Adipocyte (in vitro differentiated cells): ENCODE measurements around the gene NOXA1.

Experiments used
- DNase-seq: peaks from one replicate; pipeline ENCODE4 v3.0.0-alpha.2; 2015; ENCODE audit warnings: low read depth
- H3K27me3 ChIP-seq: replicated peaks from 2 replicates; pipeline ENCODE4 v1.7.0; 2013; ENCODE audit warnings: mild to moderate bottlenecking, low read length, moderate library complexity; ENCODE audit not compliant: control insufficient read depth, insufficient read depth
- H3K36me3 ChIP-seq: 2 replicates; pipeline ENCODE4 v1.7.0; 2013; ENCODE audit warnings: low read length, mild to moderate bottlenecking, moderate library complexity; ENCODE audit not compliant: control insufficient read depth, insufficient read depth, severe bottlenecking
- H3K4me1 ChIP-seq: 2 replicates; pipeline ENCODE4 v1.7.0; 2013; ENCODE audit warnings: mild to moderate bottlenecking, low read length, moderate library complexity; ENCODE audit not compliant: control insufficient read depth, insufficient read depth
- H3K4me3 ChIP-seq: 2 replicates; pipeline ENCODE4 v1.7.0; 2013; ENCODE audit warnings: mild to moderate bottlenecking, low read length, moderate library complexity
- H3K9ac ChIP-seq: 2 replicates; pipeline ENCODE4 v1.7.0; 2013; ENCODE audit warnings: mild to moderate bottlenecking, low read length, moderate library complexity
- H3K9me3 ChIP-seq: 2 replicates; pipeline ENCODE4 v1.7.0; 2013; ENCODE audit warnings: mild to moderate bottlenecking, low read length, moderate library complexity; ENCODE audit not compliant: control insufficient read depth

The NOXA1 gene

DNA sequence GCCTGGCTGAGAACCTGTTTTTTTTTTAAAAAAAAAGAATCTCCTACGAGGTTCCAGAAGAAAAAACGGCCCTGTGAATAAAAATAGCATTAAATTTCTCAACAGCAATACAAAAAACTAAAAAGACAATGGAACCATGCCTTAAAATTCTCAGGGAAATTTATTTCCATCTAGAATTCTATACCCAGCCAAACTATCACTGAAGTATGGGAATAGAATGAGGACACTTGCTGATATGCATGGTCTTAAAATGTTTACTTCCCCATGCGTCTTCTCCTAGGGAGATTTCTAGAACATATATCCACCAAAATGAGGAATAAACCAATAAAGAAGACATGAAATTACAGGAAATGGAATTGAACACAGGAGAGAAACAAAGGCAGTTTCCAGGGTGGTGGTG lies 52.5 kb downstream of the NOXA1 start:
- H3K9ac ChIP-seq, result no peak overlapping the region
- peaks cover 13% of the 10 kb centered on the region for H3K36me3 ChIP-seq
- no peak overlapping the region for H3K4me3 ChIP-seq
- no peaks in the 10 kb centered on the region for H3K27me3 ChIP-seq
- H3K9me3 ChIP-seq, result peaks cover 11% of the 10 kb centered on the region
- DNase-seq, result no peak
- H3K4me1 ChIP-seq, result no peaks in the 10 kb centered on the region

DNA sequence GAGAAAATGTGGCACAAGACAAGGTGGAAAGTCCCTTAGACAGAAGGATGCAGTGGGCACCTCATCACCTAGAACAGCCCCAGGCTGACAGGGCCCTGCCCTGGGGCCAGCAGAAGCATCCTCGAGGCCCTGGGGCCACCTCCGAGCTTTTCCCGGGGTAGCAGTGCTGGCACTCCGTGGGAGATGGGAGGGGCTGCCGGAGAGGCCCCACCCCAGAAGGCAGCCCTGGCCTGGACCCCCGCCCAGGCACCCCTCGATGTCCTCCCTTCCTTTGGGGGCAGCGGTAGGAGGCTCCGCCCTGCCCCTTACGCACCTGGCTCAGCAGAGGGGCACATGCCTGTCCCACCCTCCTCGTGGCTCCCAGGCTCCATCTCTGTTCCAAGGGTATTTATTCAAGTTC lies 53.7 kb downstream of the NOXA1 start:
- DNase-seq, result no peak
- Histone ChIP-seq H3K4me3 (no peak overlapping the region), H3K9me3 (peaks cover 11% of the 10 kb centered on the region), H3K4me1 (peaks cover under 1% of the 10 kb centered on the region), H3K36me3 (peaks cover 13% of the 10 kb centered on the region), H3K27me3 (no peaks in the 10 kb centered on the region), H3K9ac (no peak overlapping the region)

GRCh38 chr9:137477778-137478612 lies 54.8 kb downstream of the NOXA1 start:
- H3K27me3 ChIP-seq, result no peaks in the 10 kb centered on the region
- peaks cover 13% of the 10 kb centered on the region for H3K36me3 ChIP-seq
- no peak for DNase-seq
- peaks cover 8% of the 10 kb centered on the region for H3K4me1 ChIP-seq
- H3K9ac ChIP-seq, result no peak overlapping the region
- H3K4me3 ChIP-seq, result no peak overlapping the region
- peaks cover 11% of the 10 kb centered on the region for H3K9me3 ChIP-seq

DNA sequence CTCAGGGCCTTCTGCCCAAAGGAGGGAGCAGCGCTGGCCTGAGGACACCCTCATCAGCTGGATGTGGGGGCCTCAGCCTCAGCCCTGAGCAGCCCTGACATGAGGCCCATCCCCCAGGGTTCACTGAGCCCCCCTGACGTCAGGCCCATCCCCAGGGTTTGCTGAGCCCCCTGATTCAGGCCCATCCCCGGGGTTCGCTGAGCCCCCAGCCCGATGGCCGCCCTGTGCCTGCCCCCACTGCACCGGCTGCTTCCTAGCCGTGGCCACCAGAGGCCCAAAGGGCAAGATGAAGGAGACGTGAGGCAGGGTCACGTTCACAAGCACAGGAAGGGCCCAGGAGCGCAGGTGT lies 55.4 kb downstream of the NOXA1 start:
- H3K9ac ChIP-seq, result no peak overlapping the region
- no peak overlapping the region for H3K4me3 ChIP-seq
- peaks cover 13% of the 10 kb centered on the region for H3K36me3 ChIP-seq
- peaks cover 11% of the 10 kb centered on the region for H3K9me3 ChIP-seq
- peaks cover 8% of the 10 kb centered on the region for H3K4me1 ChIP-seq
- no peaks in the 10 kb centered on the region for H3K27me3 ChIP-seq
- no peak for DNase-seq

DNA sequence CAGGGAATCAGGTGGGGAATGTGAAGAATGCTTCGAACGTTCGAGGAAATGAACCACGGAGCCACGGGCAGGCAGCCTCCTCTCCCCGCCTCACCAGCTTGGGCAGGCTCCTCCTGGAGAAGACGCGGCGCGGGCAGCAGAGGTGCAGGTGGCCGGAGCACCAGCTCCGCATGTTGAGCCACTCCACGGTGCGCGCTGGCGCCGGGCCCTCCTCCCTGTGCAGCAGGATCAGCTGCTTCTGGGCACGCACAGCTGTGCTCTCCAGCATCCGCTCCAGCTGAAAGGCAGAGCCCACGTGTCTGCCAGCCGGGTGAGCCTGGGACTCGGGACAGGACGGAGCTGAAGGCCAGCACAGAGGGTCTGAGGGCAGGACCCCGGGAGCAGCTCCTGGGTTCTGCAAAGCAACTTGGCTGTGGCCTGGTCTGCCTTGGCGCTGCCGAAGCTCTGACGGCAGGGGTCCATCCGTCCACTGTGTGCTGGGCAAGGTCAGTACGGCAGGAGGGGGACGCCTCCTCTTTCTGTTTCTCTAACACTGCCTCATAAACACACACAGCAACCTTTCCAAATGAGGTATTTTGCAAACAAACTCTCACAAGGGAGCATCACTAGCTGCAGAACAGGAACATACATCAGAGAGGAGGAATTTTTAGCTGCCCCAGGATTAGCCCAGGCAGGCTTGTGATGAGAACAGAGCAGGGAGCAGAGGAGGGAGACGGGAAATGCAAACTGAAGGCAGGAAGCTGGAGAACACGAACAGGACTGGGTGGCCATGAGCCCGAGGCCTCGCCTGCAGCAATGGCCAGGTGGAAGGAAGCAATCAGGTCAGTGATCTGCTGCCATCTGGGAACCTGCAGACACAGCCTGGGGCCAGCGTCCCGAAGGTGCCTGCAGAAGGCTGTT lies 56.0 kb downstream of the NOXA1 start:
- Histone ChIP-seq H3K27me3 (no peaks in the 10 kb centered on the region), H3K9ac (no peak overlapping the region), H3K9me3 (peaks cover 11% of the 10 kb centered on the region), H3K4me3 (no peak overlapping the region), H3K36me3 (peaks cover 13% of the 10 kb centered on the region), H3K4me1 (peaks cover 8% of the 10 kb centered on the region)
- DNase-seq, result no peak

DNA sequence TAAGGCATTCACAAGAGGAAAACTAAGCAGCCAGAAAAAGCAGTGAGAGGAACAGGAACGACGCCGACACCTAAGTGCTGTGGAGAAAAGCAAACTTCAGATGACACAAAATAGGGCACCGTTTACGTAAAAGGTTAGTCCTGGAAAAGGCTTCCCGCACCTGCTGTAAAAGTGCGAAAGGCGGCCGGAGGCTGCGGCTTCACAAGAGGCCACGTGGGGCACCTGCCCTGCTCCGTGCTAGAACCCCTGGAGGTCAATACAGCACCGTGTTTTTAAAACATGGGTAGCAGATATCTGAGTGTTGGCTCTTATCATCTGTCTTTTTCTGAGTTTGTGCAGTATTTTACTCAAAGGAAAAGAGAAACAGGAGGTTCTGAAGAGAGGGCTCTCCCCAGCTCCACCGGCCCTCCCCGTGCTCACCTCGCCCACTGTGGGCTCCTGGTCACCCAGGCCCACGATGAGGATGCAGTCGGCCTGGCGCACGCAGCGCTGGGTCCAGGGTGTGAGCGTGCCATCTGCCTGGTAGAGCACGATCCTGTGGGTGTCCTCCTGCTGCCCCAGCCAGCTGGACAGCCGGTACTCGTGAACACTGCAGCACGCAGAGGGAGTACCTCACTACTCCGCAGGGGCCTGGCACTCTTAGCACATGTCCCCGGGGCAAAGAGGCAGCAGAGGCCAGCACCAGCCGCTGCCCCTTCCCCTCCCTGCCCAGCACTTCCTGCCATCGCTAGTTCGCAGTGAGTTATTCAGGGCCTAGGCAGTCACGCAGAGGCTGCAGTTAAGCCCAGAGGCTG lies 56.9 kb downstream of the NOXA1 start:
- Histone ChIP-seq H3K9me3 (peaks cover 11% of the 10 kb centered on the region), H3K27me3 (no peaks in the 10 kb centered on the region), H3K9ac (no peak overlapping the region), H3K36me3 (peaks cover 13% of the 10 kb centered on the region), H3K4me1 (peaks cover 8% of the 10 kb centered on the region), H3K4me3 (no peak overlapping the region)
- DNase-seq, result no peak

GRCh38 chr9:137480686-137481683 lies 57.8 kb downstream of the NOXA1 start:
- DNase-seq, result no peak

GRCh38 chr9:137482094-137482781 lies 59.0 kb downstream of the NOXA1 start:
- Histone ChIP-seq H3K27me3 (no peaks in the 10 kb centered on the region), H3K36me3 (peaks cover 6% of the 10 kb centered on the region), H3K4me3 (no peak overlapping the region), H3K9ac (no peak overlapping the region), H3K4me1 (peaks cover 8% of the 10 kb centered on the region), H3K9me3 (no peaks in the 10 kb centered on the region)
- DNase-seq, result peak; percentile 85

More at GRCh38 chr9:137480686-137481683, 57.8 kb downstream of the NOXA1 start:
- no peak overlapping the region for H3K4me3 ChIP-seq
- H3K36me3 ChIP-seq, result peaks cover 8% of the 10 kb centered on the region
- peaks cover 6% of the 10 kb centered on the region for H3K9me3 ChIP-seq
- H3K9ac ChIP-seq, result no peak overlapping the region
- H3K27me3 ChIP-seq, result no peaks in the 10 kb centered on the region
- peaks cover 8% of the 10 kb centered on the region for H3K4me1 ChIP-seq
